ENCODE data around the gene EXOSC3.

DNA sequence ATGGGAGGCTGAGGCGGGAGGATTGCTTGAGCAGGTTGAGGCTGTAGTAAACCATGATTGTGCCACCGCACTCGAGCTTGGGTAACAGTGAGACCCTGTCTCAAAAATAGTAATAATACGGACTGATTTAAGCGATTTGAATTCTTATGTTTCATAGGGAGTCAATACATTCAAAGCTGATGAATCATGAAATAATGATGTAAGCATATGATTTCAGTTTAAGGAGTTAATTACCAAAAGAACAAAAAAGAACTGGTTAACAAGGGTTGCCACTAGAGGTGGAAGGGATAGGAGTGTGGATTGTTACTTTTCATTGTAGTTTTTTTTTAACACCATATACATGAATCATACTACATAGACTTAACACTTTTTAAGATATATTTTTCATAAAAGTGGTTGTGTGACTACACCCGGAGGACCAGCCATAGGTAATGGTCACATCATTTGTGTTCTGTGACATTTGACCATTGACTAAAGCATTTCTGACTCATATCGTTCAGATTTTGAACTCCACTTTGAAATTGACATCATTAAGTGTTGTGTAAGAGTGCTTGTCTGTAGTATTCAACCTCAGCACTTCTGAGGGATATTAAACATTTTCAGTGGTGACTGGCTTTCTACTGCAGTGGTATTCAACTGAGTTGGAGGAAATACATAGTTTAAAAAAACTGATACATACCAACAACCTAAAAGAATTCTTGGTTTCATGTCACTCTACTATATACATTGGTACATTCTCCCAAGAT, 24.3 kb downstream of the EXOSC3 start:
- no peak for TF ChIP-seq TCF12 (IDR thresholded peaks at IDR 0.05)
- no peak for TF ChIP-seq TCF12 (CRISPR knock-in tag; IDR thresholded peaks at IDR 0.05)
- TF ChIP-seq MYC (CRISPR knock-in tag; IDR thresholded peaks at IDR 0.05; ENCODE audit: borderline replicate concordance), result no peak
- TF ChIP-seq, protein P1, sequence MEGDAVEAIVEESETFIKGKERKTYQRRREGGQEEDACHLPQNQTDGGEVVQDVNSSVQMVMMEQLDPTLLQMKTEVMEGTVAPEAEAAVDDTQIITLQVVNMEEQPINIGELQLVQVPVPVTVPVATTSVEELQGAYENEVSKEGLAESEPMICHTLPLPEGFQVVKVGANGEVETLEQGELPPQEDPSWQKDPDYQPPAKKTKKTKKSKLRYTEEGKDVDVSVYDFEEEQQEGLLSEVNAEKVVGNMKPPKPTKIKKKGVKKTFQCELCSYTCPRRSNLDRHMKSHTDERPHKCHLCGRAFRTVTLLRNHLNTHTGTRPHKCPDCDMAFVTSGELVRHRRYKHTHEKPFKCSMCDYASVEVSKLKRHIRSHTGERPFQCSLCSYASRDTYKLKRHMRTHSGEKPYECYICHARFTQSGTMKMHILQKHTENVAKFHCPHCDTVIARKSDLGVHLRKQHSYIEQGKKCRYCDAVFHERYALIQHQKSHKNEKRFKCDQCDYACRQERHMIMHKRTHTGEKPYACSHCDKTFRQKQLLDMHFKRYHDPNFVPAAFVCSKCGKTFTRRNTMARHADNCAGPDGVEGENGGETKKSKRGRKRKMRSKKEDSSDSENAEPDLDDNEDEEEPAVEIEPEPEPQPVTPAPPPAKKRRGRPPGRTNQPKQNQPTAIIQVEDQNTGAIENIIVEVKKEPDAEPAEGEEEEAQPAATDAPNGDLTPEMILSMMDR (CRISPR knock-in tag; IDR thresholded peaks at IDR 0.05), result no peak
- no peak for TF ChIP-seq SMAD3 (CRISPR knock-in tag; IDR thresholded peaks at IDR 0.05)
- no peak for TF ChIP-seq KLF16 (CRISPR knock-in tag; IDR thresholded peaks at IDR 0.05)
- no peak for TF ChIP-seq POLR2A (IDR thresholded peaks at IDR 0.05; ENCODE audit: insufficient read depth in 1 of 2, low read depth in 2 of 2, low read length in 2 of 2)
